Sciatic nerve (tissue), 2 donors: ENCODE results near the gene IQSEC1. TPM values are rescaled to one million over a fixed set of nuclear protein-coding genes. Genes with fewer than 3 reads are reported as not detected.
A peak's percentile ranks its signal among the peaks of the same experiment; 100 is the strongest.

Source experiments
- ATAC-seq: fragments of 200-7000 bp; cut with Tn5 transposase; one replicate; pipeline ENCODE4 v1.9.1; 2020; ENCODE audit warnings: mild to moderate bottlenecking, moderate library complexity
- DNase-seq: peaks from one replicate; pipeline ENCODE4 v3.0.0-alpha.2; 2020; ENCODE audit warnings: low spot score
- intact Hi-C: fragments of 100-400 bp; cut with DNase I; formaldehyde crosslinking; loops from one replicate; pipeline ENCODE4 v1.14.2; 2022
- total RNA-seq: library from RNA; stranded (reverse); fragmentation: NEBNext Ultra II Directional; extraction: Animal tissue kit (Norgen Biotek cat#: 25700); gene quantifications from one replicate; pipeline ENCODE4 v1.2.1, GENCODE V29; 2021
- donor health status: DM: no; HTN: no; CAD: no.
- donor health status: DM: no; HTN: no; CAD: no.

The IQSEC1 gene
- total RNA-seq, 1 donor from 2014 or later, result 77.5 TPM

DNA sequence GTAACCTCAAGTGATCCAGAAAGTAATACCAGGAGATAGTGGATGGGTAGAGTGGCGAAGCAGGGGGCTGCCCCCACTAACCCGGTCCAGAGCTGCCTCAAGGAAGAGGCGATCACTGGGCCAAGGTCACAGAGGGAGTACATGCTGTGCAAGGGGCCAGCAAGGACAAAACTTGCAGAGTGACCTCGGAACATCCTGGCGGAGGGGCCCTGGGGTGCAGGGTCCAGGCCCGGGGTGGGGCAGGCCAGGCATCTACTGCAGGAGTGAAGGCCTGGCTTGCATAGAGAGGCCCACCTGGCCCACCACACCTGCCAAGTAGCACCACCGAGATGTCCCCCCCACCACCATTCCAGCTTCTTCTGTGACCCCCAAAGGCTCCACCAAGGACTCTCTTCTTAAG is 17.6 kb downstream of the IQSEC1 start:
- ATAC-seq (no peak), DNase-seq (no peak)
- intact Hi-C loops, result no loop called here

DNA sequence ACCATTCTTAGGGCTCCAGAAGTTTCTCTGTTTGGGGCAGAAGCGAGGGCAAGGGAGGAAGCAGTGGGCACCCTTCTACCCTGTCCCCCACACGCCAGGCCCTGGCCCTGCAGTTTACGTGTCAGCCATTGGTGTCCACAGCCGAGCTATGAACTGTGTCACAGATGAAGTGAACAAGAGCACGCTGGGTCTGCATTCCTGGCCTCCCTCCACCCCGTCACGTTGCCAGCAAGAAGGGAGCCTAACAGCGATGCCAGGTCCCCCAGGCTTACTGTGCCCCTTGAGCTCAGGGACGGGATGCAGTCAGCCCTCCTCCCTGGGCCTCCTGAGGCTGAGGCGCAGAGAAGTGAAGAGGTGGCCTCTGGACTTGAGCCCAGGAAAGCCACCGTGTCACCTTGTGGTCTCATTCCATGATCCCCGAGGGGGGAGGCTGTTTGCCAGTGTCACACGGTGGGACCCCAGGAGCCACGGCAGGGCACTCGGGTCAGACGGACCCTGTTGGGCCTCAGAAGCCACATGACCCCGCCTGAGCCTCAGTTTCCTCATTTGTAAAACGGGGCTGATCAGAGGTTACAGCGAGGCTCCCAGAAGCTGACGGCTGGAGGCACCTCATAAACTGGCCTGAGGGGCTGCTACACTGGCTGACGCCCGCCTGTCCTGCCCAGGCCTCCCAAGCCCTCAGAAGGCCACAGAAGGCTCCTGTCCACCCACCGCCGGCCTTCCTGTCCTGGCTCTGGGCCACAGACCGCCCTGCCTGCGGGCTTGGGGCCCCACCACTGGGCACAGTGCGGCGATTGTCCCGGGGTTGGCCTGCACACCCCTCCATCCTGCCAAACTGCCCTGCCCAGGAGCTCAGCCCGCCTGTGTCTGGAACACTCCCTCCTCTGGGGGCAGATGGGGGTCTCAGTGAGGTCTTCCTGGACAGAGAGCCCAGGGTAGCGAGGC is 18.6 kb downstream of the IQSEC1 start:
- DNase-seq (no peak), ATAC-seq (peak; percentile 18)
- intact Hi-C loops, result no loop called here

DNA sequence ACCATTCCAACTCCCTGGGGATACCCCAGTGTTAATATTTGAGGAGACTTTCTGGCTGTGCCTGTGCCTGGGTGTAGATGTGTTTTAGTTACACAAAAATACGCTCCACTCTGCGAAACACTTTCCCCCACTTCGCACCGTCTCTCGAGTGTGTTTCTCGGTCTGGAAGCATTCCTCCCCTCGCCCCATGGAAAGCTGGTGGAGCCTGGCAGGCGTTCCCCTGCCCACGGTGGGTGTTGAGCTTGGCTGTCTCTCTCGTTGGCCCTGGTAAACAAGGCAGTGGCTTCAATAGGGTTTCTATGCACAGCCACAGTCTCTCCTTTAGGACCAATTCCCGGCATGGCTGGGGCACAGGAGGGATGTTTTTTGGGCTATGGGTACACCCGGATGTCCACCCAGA is 19.3 kb downstream of the IQSEC1 start:
- peak; percentile 15 for ATAC-seq
- DNase-seq, result no peak
- intact Hi-C loops, result no loop called here

DNA sequence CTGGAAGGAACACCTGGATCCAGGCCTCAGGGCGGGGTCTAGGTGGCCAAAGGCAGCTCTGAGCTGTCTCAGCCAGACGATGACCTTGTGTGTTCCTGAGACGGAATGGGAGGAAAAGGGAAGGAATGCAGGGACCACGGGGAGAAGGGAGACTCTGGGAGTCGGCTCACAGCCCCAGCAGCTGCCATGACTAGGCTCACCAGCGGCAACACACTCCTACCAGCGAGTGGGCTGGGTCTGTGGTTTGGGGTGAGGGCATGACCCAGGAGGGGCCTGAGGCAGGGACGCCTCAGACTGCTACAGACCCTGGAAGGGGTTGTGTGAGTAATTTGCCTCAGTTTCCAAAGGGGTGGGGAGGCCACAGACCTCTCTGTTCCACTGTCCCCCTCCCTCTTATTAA is 19.8 kb downstream of the IQSEC1 start:
- no peak for DNase-seq
- intact Hi-C loops, result no loop called here
- ATAC-seq, result no peak

DNA sequence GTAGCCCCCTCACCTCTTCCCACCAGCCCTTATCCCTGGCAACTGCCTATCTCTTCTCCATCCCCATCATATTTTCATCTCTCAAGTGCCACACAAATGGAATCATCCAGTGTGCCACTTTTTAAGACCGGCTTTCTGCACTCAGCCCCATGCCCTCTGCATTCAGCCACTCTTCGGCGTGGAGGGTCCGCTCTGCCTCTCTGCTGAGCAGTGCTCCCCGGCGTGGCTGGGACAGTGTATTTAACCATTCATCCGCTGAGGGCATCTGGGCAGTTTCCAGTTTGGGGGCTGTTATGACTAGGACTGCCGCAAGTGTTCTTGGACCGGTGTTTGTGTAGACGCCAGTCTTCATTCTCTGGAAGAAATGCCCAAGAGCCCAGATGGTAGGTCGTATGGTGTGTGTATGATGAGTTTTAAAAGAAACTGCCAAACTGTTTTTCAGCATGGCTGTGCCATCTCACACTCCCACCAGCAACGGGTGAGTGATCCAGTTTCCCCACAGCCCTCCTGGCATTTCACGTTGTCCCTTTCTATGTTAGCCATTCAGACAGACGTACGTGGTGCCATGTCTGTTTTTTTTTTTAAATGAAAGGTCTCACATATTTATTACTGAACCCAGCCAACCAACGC is 20.9 kb downstream of the IQSEC1 start:
- intact Hi-C loops, result no loop called here
- ATAC-seq, result no peak
- DNase-seq, result no peak

DNA sequence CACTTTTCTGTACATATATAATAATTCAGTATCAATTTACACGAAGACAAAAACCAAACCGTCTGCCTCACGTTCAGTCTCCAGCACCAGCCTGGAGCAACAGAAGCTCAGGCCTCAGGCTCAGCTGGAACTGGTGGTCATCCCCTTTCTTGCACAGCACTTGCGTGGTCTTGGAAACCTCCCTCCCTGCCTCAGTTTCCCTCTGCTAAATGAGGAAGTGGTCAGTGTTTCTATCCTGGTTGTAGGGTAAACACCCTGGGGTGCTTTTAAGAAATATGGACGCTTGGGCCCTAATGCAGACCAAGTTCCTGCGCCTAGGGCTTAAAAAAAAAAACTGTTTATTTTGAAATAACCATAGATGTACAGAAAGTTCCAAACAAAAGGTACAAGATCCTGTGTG is 21.6 kb downstream of the IQSEC1 start:
- DNase-seq (no peak), ATAC-seq (no peak)
- intact Hi-C loops, result no loop called here

DNA sequence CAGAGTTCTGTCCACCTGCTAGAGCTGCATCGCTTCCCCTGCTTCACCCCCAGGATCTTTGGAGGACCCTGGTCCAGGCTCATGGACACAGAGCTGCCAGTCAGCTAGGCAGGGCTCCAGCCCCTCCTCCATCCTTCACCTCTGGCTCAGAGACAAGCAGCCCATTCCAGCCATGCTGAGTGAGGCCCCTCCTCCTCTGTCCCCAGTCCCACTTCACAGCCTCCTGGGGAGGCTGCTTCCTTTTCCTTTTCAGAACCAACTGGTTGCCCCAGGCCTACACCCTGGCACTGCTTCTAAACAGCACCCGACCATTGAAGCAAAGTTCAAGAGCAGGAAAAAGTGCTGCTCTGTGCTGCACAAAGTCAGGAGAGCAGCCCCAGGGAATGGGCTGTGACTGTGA is 22.2 kb downstream of the IQSEC1 start:
- no peak for ATAC-seq
- intact Hi-C loops, result no loop called here
- no peak for DNase-seq

DNA sequence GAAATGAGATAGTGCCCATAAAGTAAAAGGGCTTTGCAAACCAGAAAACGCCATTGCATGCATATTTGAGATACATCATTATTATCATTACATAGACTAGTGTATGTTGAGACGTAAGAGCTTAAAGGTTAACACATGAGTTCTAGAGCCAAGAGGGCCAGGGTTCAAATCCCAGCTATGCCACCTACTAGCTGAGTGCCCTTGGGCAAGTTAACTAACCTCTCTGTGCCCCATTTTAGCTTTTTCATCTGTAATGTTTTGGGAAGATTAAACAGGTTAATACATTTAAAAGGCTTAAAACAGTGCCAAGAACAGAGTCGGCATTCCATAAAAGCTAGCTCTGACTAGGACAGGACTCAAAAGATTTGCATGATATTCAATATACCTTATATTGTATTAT is 22.8 kb downstream of the IQSEC1 start:
- intact Hi-C loops, result no loop called here
- no peak for ATAC-seq
- no peak for DNase-seq

DNA sequence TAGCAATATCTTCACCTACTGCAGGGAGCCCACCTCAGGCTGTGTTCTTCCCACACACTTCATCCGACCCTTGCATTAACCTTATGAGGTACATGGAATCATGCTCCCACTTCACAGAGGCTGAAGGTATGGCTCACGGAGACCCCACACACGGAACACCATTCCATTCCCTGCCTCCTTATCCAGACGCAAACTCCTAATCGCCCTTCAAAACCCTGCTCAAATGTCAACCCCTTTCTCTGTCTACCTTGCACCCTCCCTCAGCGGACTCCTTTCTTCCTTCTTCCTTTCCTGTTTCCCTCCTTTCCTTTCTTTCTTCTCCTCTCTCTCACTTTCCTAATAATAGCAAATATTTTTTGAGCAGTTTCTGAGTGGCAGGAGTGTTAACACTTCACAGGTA is 23.8 kb downstream of the IQSEC1 start:
- ATAC-seq, result no peak
- intact Hi-C loops, result no loop called here
- DNase-seq, result no peak

DNA sequence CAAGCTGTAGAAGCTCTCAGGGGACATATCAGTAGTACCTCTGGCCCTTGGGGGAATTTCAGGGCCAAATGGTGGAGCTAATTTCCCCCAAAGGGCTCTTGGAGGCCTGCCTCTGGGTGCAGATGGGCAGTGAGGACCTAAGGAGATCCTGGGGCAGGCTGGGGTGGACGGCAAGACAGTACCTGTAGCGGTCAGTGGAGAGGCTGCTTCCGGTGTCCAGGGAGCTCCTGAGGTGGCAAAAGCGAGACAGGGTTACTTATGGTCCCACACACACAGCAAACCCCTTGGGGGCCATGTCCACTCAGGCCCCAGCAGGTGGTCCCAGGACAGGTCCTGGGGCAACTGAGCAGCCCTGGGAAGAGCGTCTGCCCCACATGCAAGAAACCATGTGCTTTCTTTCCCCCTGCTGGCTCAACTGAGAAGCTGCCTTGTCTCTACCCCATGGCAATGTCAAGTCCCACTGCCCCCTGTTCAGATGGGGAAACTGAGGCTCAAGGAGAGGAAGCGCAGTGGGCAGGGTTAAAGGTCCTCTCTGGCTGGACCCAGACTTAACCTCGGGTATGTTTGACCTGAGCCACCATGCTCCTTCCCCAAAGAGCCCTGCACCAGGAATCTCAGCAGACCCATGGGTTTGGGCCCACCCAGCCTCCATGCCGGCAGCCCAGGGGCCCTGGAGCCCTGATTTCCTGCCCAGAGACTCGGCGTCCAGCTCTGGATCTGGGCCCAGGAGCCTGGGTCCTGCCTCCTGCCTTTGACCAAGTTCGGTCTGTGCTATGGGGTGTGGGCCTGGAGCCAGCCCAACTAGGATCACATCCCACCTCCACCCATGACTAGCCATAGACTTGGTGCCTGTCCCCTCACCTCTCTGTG is 25.7 kb downstream of the IQSEC1 start:
- no peak for DNase-seq
- ATAC-seq, result no peak
- intact Hi-C loops, result no loop called here

DNA sequence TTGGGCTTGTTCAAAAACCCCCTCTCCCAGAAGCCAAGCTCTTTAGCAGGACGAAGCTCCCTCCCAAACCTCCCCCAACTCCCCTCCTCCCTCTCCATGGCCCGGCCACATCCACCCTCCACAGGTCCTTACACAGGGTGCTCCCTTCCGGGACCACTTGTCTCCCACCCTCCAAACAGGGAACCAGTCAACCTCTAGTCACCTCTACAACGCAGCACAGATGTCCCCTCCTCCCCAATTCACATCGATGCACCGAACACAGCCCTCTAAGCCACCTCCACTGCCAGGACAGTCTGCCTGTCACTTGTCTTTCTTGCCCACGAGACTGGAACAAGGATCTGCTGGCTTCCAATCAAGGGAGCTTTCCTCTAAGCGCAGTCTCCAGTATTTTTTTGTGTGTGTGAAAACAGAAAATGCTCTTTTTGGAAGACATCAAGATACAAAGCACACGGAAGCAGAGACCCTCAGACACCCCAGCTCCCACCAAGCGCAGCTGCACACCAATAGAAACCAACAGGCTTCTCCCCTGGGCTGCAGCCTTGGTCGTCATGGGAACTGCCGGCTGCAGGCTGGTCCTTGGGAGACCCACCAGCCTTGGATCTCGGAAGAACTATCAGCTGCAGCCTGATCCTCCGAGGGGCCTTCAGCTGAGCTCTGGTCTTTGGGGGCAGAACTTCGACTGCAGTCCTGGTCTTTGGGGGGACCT is 26.5 kb downstream of the IQSEC1 start:
- ATAC-seq (no peak), DNase-seq (no peak)
- intact Hi-C loops, result no loop called here

DNA sequence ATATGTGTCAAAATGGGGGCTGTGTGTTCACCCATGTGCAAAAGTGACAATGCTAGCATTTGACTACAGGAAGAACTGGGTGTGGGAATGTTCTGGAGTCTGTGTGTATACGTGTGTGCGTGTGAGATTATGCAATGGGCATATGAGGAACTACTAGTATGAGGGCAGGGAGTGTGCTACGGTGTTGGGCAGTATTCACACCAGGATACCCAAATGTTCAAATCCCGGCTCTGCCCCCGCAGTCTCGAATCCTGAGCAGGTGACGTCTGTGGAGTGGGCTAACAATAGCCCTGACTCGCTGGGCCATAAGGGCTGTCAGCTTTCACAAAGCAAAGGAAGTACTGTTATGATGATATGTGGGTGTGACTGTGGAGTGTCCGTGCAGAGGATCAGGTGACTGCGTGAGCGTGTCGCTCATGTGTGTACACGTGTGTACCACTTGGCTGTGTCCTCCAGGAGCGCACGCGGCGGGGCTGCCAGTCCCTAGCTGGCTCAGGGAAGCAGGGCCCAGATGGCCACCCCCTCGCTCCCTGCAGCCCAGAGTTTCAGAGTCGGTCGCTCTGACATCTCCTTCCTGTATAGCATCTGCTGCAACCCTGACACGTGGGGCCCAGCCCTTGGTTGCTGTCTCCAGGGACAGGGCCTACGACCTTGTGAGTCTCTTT is 27.2 kb downstream of the IQSEC1 start:
- DNase-seq (no peak), ATAC-seq (peak; percentile 66)
- intact Hi-C loops, result no loop called here

DNA sequence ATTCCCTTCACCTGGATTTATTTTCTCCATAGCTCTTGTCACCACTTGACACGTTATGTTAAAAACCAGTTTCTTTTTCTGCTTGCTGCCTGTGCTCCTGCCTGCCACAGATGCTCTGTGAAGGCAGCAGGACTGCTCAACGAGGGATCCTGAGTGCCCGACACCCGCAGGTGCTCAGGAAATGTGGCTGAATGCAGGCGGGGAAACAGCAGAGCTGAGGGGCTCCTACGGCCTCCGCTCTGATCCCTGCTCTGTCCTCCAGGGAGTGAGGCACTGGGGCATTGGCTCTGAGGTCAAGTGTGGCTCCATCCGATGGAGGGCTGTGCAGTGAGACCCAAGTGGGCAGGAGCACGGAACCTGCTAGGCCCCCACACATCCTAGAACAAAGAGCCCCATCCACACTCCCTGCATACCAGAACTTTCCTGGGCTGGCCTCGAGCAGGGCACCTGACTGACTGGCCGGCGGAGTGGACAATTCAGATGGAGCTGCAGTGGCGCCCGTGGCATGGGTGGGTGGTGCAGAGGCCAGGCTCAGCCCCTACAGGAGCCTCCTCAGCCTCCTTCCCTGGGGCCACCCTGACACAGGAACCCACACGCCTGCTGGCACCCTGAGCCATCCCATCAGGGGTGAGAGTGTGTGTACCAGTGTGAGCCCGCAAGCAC is 27.9 kb downstream of the IQSEC1 start:
- ATAC-seq (no peak), DNase-seq (no peak)
- intact Hi-C loops, result no loop called here

DNA sequence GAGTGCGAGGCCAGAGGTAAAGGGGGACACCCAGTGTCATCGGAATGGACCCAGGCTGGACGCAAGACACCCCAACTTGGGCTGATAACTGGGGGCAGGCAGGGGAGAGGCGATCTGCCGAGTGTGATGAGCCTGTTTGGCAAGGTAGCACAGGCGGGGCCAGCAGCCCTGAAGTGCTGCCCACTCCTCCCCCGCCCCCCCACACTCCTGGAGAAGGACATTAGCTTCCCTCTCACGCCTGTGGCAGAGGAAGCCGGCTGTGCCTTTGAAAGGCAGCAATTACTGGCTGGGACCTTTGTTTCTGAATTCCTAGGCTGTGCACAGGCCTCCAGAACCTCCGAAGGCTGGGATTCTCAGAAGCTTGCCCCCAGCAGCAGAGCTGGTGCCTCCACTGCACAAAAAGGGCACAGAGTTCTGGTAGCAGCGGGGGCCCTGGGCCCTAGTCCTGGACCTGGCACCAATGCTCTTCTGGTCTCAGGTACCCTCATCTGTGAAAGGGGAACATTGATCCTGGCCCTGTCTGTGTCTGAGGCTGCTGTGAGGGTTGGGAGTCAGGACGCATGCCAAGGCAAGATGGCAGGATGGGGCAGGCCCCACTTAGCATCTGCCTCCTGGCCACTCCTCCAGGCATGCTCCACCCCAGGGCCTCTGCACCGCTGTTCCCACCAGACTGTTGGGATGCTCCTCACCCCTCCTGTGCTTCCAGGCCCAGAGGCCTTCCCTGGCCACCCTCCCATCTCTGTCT is 28.6 kb downstream of the IQSEC1 start:
- intact Hi-C loops, result no loop called here
- ATAC-seq, result no peak
- no peak for DNase-seq

DNA sequence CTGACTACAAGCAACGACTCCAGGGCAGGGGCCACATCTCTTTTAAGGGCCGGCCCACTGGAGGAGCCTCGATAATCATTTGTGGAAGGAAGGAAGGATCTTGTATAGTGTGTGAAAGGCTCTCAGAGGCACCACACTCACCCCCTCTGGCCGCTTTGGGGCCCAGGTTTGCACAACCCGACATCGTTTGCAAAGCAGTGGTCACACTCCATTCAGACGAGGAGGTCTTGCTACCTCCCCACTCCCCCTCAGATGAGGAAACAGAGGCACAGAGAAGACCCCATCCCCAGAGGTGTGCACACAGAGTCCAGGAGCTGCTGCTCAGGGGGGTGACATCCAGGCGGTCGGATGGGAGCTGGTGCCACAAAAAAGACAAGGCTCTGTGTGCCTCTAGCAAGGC is 29.6 kb downstream of the IQSEC1 start:
- intact Hi-C loops, result no loop called here
- no peak for ATAC-seq
- DNase-seq, result no peak

DNA sequence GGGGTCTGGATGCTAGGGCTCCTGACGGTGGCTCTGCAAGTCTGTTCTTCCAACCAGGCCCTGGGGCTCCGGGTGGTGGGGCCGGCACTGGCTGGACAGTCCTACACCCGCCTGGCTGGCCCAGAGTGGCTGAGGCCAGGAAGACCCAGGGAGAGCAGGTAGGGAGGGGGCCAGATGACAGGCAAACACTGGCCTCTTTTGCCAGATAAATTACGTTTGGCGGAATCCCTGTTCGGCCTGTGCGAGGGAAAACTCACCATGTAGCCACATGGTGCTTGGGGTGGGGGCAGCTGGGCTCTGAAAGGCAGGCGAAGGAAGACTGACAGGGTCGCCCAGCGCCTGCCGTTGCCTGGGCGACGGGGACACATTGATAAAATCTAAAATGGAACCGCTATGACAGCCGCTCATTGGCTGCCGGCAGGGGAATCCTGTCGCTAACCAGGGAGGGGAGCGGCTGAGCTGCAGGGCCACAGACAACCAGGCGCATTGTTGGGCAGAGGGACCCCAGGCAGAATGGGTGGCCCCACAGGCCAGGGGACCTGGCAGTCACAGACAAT is 30.4 kb downstream of the IQSEC1 start:
- no peak for ATAC-seq
- intact Hi-C loops, result no loop called here
- DNase-seq, result no peak

DNA sequence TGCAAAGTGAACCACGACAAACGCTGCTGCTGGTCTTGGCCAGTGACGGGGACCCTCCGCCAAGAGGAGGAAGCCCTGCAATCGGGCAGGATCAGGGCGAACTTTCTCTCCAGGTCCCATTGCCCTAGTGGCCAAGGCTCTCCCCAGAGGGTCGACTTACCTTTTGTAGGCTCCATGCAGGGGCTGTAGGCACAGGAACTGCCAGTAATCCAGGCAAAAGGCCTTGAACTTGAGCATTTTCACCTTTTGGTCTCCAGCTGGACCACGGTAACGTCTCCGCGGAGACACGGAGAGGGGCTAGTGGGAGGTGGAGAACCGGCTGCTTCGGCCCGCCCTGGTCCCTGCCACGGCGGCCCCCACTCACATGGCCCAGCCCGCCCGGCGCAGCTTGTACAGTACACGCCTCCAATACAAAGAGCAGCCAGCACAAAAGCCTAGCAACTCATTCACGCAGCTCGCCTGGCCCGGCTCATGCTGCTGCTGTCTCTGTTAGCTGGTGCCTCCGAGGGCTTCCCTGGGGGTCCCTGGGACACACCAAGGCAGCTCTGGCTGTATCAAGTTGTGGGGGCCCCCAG is 31.0 kb downstream of the IQSEC1 start:
- ATAC-seq, result no peak
- intact Hi-C loops, result no loop called here
- DNase-seq, result no peak
